SK-N-SH (cell line): ENCODE measurements around the gene LNPEP. TPM values are rescaled to one million over a fixed set of nuclear protein-coding genes. Genes with fewer than 3 reads are reported as not detected.

Source experiments
- CTCF ChIA-PET: fragments of 300-600, 350-600 bp; formaldehyde crosslinking; extraction: SDS; loops from one replicate; lab custom pipeline; 2021; lab: Yijun Ruan, JAX
- POLR2A ChIA-PET: fragments of 350-600 bp; sonication (Branson Sonifier 250); formaldehyde crosslinking; extraction: SDS; loops from one replicate; lab custom pipeline; 2020; ENCODE audit warnings: antibody characterized with exemption, inconsistent platforms; lab: Yijun Ruan, JAX
- DNase-seq: peaks from one replicate; pipeline ENCODE4 v3.0.0; 2012
- H2AFZ ChIP-seq: fragments of 200-600 bp; sonication (generic); 2 replicates; pipeline ENCODE4 v1.8.1; 2016; ENCODE audit warnings: antibody characterized with exemption, mild to moderate bottlenecking, low read depth
- H3F3A ChIP-seq: fragments of 200-600 bp; sonication (generic); replicated peaks from 2 replicates; pipeline ENCODE3; 2016; ENCODE audit warnings: antibody characterized with exemption, mild to moderate bottlenecking; ENCODE audit not compliant: insufficient read depth
- H3K27ac ChIP-seq, 2 experiments: fragments of 200-500 bp in 1 of 2; fragments of 200-600 bp in 1 of 2; sonication (Bioruptor generic) in 1 of 2; sonication (generic), shearing (Covaris generic) in 1 of 2; 2 replicates each; pipeline versions ENCODE4 v1.5.1 to v1.6.1; 2014 to 2016; ENCODE audit warnings: low read depth in 2 of 2, inconsistent platforms in 1 of 2, low read length in 1 of 2, mild to moderate bottlenecking in 1 of 2, mixed read lengths in 1 of 2
- H3K27me3 ChIP-seq: fragments of 200-600 bp; sonication (generic), shearing (Covaris generic); 2 replicates; pipeline ENCODE4 v1.6.1; 2016; ENCODE audit warnings: mixed run types; ENCODE audit not compliant: insufficient read depth
- H3K36me3 ChIP-seq, 2 experiments: fragments of 200-500 bp in 1 of 2; fragments of 200-600 bp in 1 of 2; sonication (Bioruptor generic) in 1 of 2; sonication (generic) in 1 of 2; replicated peaks in 1 of 2; 2 replicates each; pipeline versions ENCODE3 to v1.5.1; 2014 to 2016; ENCODE audit warnings: low read length in 1 of 2, mild to moderate bottlenecking in 1 of 2; ENCODE audit not compliant: insufficient read depth in 2 of 2, control insufficient read depth in 1 of 2
- H3K4me1 ChIP-seq, 2 experiments: fragments of 200-500 bp in 1 of 2; fragments of 200-600 bp in 1 of 2; sonication (Bioruptor generic) in 1 of 2; sonication (generic), shearing (Covaris generic) in 1 of 2; 2 replicates each; pipeline versions ENCODE4 v1.5.1 to v1.6.1; 2014 to 2016; ENCODE audit warnings: low read depth in 1 of 2, low read length in 1 of 2, mixed run types in 1 of 2; ENCODE audit not compliant: insufficient read depth in 2 of 2, control insufficient read depth in 1 of 2
- H3K4me2 ChIP-seq: fragments of 200-600 bp; sonication (generic), shearing (Covaris generic); 2 replicates; pipeline ENCODE4 v1.6.1; 2017; ENCODE audit warnings: mixed run types
- H3K4me3 ChIP-seq, 2 experiments: fragments of 200-500 bp in 1 of 2; fragments of 200-600 bp in 1 of 2; sonication (Bioruptor generic) in 1 of 2; sonication (generic), shearing (Covaris generic) in 1 of 2; 2 replicates each; pipeline versions ENCODE4 v1.5.1 to v1.8.1; 2014 to 2016; ENCODE audit warnings: low read depth in 2 of 2, inconsistent platforms in 1 of 2, low read length in 1 of 2, mild to moderate bottlenecking in 1 of 2, mixed read lengths in 1 of 2, moderate library complexity in 1 of 2
- H3K79me2 ChIP-seq: fragments of 200-600 bp; sonication (generic); 2 replicates; pipeline ENCODE4 v1.8.1; 2017; ENCODE audit warnings: mild to moderate bottlenecking; ENCODE audit not compliant: insufficient read depth
- H3K9ac ChIP-seq: fragments of 200-600 bp; sonication (generic); 2 replicates; pipeline ENCODE4 v1.6.1; 2017; ENCODE audit warnings: mixed run types
- H3K9me2 ChIP-seq: fragments of 200-600 bp; sonication (generic); 2 replicates; pipeline ENCODE4 v1.6.1; 2017; ENCODE audit warnings: mixed run types
- H3K9me3 ChIP-seq: fragments of 200-600 bp; sonication (generic); 2 replicates; pipeline ENCODE4 v1.6.1; 2017; ENCODE audit warnings: mixed run types, mild to moderate bottlenecking, moderate library complexity
- H4K20me1 ChIP-seq: fragments of 200-600 bp; sonication (generic); 2 replicates; pipeline ENCODE4 v1.6.1; 2017; ENCODE audit warnings: mild to moderate bottlenecking, mixed run types; ENCODE audit not compliant: insufficient read depth
- CHD2 ChIP-seq: fragments of 150-350 bp; IDR thresholded peaks from 2 replicates; pipeline ENCODE4 v1.6.1; 2018; ENCODE audit warnings: low read length; ENCODE audit not compliant: partially characterized antibody
- CTCF ChIP-seq: fragments of 200-600 bp; sonication (generic); IDR thresholded peaks from 2 replicates; pipeline ENCODE4 v1.6.1; 2017; ENCODE audit warnings: antibody characterized with exemption, mild to moderate bottlenecking, moderate library complexity
- EZH2phosphoT487 ChIP-seq: fragments of 200-600 bp; sonication (generic); IDR thresholded peaks from 2 replicates; pipeline ENCODE4 v1.6.1; 2017; ENCODE audit warnings: low read depth, mixed run types, mild to moderate bottlenecking, antibody characterized with exemption, moderate library complexity, borderline replicate concordance
- FOSL2 ChIP-seq: IDR thresholded peaks from 2 replicates; pipeline ENCODE4 v1.4.0; 2012; ENCODE audit warnings: low read depth, mild to moderate bottlenecking, moderate library complexity, borderline replicate concordance
- GABPA ChIP-seq: IDR thresholded peaks from 2 replicates; pipeline ENCODE4 v1.4.0; 2012; ENCODE audit warnings: low read depth, mild to moderate bottlenecking
- GATA2 ChIP-seq: sonication (generic); formaldehyde crosslinking; IDR thresholded peaks from 2 replicates; pipeline ENCODE4 v1.5.0; 2020; ENCODE audit warnings: mild to moderate bottlenecking, missing genetic modification reagents
- IRF3 ChIP-seq: fragments of 150-350 bp; IDR thresholded peaks from 2 replicates; pipeline ENCODE4 v1.6.1; 2016; ENCODE audit warnings: mild to moderate bottlenecking, low read depth, low read length
- JUND ChIP-seq: IDR thresholded peaks from 2 replicates; pipeline ENCODE4 v1.4.0; 2012
- MAX ChIP-seq: IDR thresholded peaks from 2 replicates; pipeline ENCODE4 v1.4.0; 2012; ENCODE audit warnings: low read depth
- MEF2A ChIP-seq: IDR thresholded peaks from 2 replicates; pipeline ENCODE4 v1.4.0; 2012; ENCODE audit warnings: low read depth, borderline replicate concordance
- MXI1 ChIP-seq: IDR thresholded peaks from 2 replicates; pipeline ENCODE4 v1.6.1; 2012; ENCODE audit warnings: mild to moderate bottlenecking, low read depth, low read length, improper control_type of control experiment
- NFIC ChIP-seq: IDR thresholded peaks from 2 replicates; pipeline ENCODE4 v1.4.0; 2012; ENCODE audit warnings: borderline replicate concordance
- POLR2AphosphoS5 ChIP-seq: IDR thresholded peaks from 2 replicates; pipeline ENCODE4 v1.6.1; 2012; ENCODE audit warnings: low read depth, low read length
- RCOR1 ChIP-seq: fragments of 150-350 bp; IDR thresholded peaks from 2 replicates; pipeline ENCODE4 v1.6.1; 2017; ENCODE audit warnings: antibody characterized with exemption, low read length
- REST ChIP-seq: IDR thresholded peaks from 2 replicates; pipeline ENCODE4 v1.6.1; 2012; ENCODE audit warnings: mild to moderate bottlenecking, low read depth, low read length, moderate library complexity
- RFX5 ChIP-seq: IDR thresholded peaks from 2 replicates; pipeline ENCODE4 v1.6.1; 2012; ENCODE audit warnings: mild to moderate bottlenecking, improper control_type of control experiment, low read length
- RXRA ChIP-seq: IDR thresholded peaks from 2 replicates; pipeline ENCODE4 v1.4.0; 2012; ENCODE audit warnings: low read depth, mild to moderate bottlenecking, borderline replicate concordance
- TAF1 ChIP-seq: IDR thresholded peaks from 2 replicates; pipeline ENCODE4 v1.6.1; 2012; ENCODE audit warnings: low read depth, mild to moderate bottlenecking, low read length, moderate library complexity, borderline replicate concordance
- USF1 ChIP-seq: IDR thresholded peaks from 2 replicates; pipeline ENCODE4 v1.4.0; 2012; ENCODE audit warnings: low read depth, borderline replicate concordance
- YY1 ChIP-seq: IDR thresholded peaks from 2 replicates; pipeline ENCODE4 v1.4.0; 2012; ENCODE audit warnings: low read depth, mild to moderate bottlenecking
- ZBTB33 ChIP-seq: IDR thresholded peaks from 2 replicates; pipeline ENCODE4 v1.4.0; 2012; ENCODE audit warnings: low read depth, borderline replicate concordance
- WGBS: methylation state at CpG from one replicate; pipeline ENCODE4 v1.1.6; 2017; ENCODE audit warnings: low lambda C conversion rate; 5-methylcytosine and 5-hydroxymethylcytosine counted together
- polyA plus RNA-seq, 3 experiments: library from polyadenylated mRNA; depleted of rRNA; stranded (reverse); fragments of >200 nt; gene quantifications; 2 replicates each; pipeline ENCODE4 v1.2.3, GENCODE V29; 2012

The LNPEP gene
- polyA plus RNA-seq (2012; rRNA removed) = 4.3 and 5.9 TPM in 2 replicates
- polyA plus RNA-seq (2012; cell fraction: cytosol; rRNA removed) = 6.1 and 6.6 TPM in 2 replicates
- 3.7 and 9.1 TPM in 2 replicates for polyA plus RNA-seq (2012; cell fraction: nucleus; rRNA removed)

- CTCF ChIA-PET = interaction anchor here (0.9 to 1.9 kb wide), 6 partner anchors 13 to 222 kb away, joined by 3 to 10 read pairs (median 4); partner anchors contain the start of gene LIX1
- DNase-seq = peak; percentile 93
- Histone ChIP-seq H2AFZ (peak within 1 kb of the TSS; percentile 99), H3K27ac (peak within 1 kb of the TSS; percentile 95 to 97), H3K9me2 (no peaks in the 10 kb centered on the region), H3K9ac (peak within 1 kb of the TSS; percentile 93), H3K27me3 (no peaks in the 10 kb centered on the region), H3K79me2 (peaks cover 48% of the 10 kb centered on the region), H3K4me3 (peak within 1 kb of the TSS; percentile 91 to 95), H4K20me1 (peaks cover 5% of the 10 kb centered on the region; the same call in 1 of the 2 replicates), H3K9me3 (no peaks in the 10 kb centered on the region), H3K36me3 (no peaks in the 10 kb centered on the region), H3K4me2 (peak within 1 kb of the TSS; percentile 96), H3K4me1 (peaks cover 8 to 24% of the 10 kb centered on the region in 2 experiments; a peak in 3 of 4 replicates), H3F3A (peaks cover 15% of the 10 kb centered on the region)
- under 1% methylated on average over 40 of the region's 79 CpGs for WGBS
- POLR2A ChIA-PET = interaction anchor here (0.7 to 1.1 kb wide), 3 partner anchors 67 to 284 kb away, joined by 3 read pairs; no protein-coding TSS in a partner anchor
- peak; percentile 89 for TF ChIP-seq JUND
- TF ChIP-seq NFIC = no peak
- peak; percentile 53 for TF ChIP-seq GABPA
- no peak for TF ChIP-seq IRF3
- TF ChIP-seq REST = peak; percentile 57; the same call in 1 of the 2 replicates
- peak; percentile 58; the same call in 1 of the 2 replicates for TF ChIP-seq RFX5
- TF ChIP-seq TAF1 = peak; percentile 92
- peak; percentile 87 for TF ChIP-seq CHD2
- no peak for TF ChIP-seq EZH2phosphoT487
- TF ChIP-seq ZBTB33 = no peak
- TF ChIP-seq RXRA = no peak; the same call in 1 of the 2 replicates
- TF ChIP-seq MAX = peak; percentile 91
- peak; percentile 63; the same call in 1 of the 2 replicates for TF ChIP-seq RCOR1
- no peak for TF ChIP-seq FOSL2
- peak; percentile 68 for TF ChIP-seq POLR2AphosphoS5
- TF ChIP-seq MXI1 = peak; percentile 86
- no peak for TF ChIP-seq USF1
- TF ChIP-seq MEF2A = no peak
- peak; percentile 74 for TF ChIP-seq YY1
- TF ChIP-seq GATA2 (CRISPR knock-in tag) = no peak; the same call in 1 of the 2 replicates
- no peak for TF ChIP-seq CTCF
Observed at GRCh38 chr5:96935559-96936430, at the start of gene LNPEP. TSS of gene LNPEP (plus strand) at chr5:96936080. CDS start at chr5:96936156, 76 bp downstream.
